Spleen (tissue), 7 donors: ENCODE data around the gene ZNF451.

ENCODE experiments used
- CTCF ChIP-seq, 11 experiments: fragments of 200-600 bp in 7 of 11; fragments of 450-650 bp in 4 of 11; sonication (generic) in 4 of 11; IDR thresholded peaks in 8 of 11; conservative IDR thresholded peaks in 3 of 11; 1 replicate in 7 of 11; 2 replicates in 4 of 11; pipeline versions ENCODE4 v1.4.0 to v1.8.0; 2016 to 2021; ENCODE audit warnings: antibody characterized with exemption in 11 of 11, inconsistent platforms in 4 of 11, mild to moderate bottlenecking in 1 of 11
- POLR2A ChIP-seq, 3 donors: fragments of 450-650 bp; IDR thresholded peaks; one replicate each; pipeline ENCODE4 v1.5.1; 2017; ENCODE audit warnings: antibody characterized with exemption in 3 of 3, mild to moderate bottlenecking in 1 of 3
- POLR2AphosphoS5 ChIP-seq, 3 donors: sonication (generic); formaldehyde crosslinking; IDR thresholded peaks; one replicate each; pipeline ENCODE4 v1.5.1; 2017; ENCODE audit warnings: antibody characterized with exemption in 3 of 3
- donor health status: DM: no; HTN: no; CAD: no; lungs with moderate emphysema.
- donor health status: DM: no; HTN: no; CAD: no.
- donor health status: DM: no; HTN: no; CAD: no.

- TF ChIP-seq CTCF (IDR thresholded peaks at IDR 0.05 in 8 of 11, conservative IDR thresholded peaks at IDR 0.05 in 3 of 11): no peak
- no peak for TF ChIP-seq POLR2AphosphoS5 (IDR thresholded peaks at IDR 0.05)
- no peak for TF ChIP-seq POLR2A (IDR thresholded peaks at IDR 0.05)
Observed at GRCh38 chr6:57109880-57110279, 19.9 kb downstream of the ZNF451 start.
